ENCODE data around the gene AGXT.

AGXT gene

GRCh38 chr2:240869956-240870875 lies 1.6 kb downstream of the AGXT start:
- DNase-seq = no peak

DNA sequence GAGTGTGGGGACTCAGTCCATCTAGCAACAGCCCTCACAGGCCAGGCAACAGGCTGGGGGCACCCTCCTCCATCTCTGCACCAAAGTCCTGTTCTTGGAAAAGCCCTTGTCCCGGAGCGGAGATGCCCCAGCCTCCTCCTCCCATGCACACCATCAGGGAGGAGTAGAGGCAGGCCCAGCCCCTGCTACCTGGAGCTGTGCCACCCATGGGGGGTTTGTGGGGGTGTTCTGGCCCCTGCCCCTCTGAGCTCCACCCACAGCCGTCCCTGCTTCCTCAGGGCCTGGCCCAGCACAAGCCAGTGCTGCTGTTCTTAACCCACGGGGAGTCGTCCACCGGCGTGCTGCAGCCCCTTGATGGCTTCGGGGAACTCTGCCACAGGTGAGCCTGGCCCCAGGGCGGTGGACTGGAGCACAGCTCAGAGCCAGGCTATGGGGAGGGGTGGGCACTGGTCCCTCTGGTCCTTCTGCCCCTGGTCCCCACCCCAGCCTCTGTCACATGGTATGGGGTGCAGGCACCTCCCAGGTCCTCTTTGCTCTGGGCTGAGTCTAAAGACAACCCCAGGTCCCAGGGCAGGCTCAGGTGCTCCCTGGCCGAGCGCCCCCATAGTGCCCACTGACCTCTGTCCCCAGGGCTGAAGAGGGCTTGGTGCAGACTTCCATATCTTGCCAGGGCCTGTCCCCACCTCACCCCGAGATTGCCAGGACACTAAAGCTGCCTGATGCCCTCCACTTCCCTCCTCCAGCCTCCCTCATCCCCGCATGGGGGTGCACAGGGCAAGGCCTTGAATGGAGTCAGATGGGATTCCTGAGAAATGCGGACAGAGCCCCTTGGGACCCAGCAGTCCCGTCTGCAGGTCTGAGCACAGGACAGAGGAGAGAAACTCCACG lies 2.7 kb downstream of the AGXT start:
- DNase-seq = no peak

GRCh38 chr2:240872317-240873097 lies 3.9 kb downstream of the AGXT start:
- DNase-seq = no peak

DNA sequence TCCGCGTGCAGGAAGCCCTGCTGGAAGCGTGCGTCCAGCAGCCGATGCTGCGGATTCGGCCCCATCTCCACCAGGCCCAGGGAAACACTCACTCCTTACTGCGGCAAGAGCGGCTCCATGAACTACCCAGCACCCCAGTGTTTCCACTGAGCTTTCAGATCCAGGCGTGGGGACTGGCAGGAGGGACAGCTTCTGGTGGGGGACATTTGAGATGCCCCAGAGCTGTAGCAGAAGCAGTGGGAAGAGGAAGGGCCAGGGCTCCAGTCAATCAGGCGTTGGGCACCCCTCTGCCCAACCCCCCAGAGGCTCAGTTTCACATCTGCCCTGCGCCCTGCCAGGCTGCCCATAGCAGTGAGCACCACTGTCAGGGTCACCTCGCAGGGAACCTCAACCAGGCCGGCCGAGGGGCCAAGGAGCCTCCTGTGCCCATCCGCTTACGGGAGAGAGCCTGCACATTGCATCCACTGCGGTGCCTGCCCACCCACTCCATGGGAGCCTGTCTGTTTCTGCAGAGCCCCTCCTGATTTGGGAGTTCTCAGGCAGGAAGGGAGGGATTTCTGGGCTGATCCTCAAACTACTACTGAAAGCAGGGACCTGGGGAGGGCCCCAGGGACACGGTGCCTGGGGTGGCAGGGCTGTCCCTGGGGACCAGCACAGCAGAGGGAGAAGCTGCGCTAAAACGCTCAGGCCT lies 4.6 kb downstream of the AGXT start:
- no peak for DNase-seq

DNA sequence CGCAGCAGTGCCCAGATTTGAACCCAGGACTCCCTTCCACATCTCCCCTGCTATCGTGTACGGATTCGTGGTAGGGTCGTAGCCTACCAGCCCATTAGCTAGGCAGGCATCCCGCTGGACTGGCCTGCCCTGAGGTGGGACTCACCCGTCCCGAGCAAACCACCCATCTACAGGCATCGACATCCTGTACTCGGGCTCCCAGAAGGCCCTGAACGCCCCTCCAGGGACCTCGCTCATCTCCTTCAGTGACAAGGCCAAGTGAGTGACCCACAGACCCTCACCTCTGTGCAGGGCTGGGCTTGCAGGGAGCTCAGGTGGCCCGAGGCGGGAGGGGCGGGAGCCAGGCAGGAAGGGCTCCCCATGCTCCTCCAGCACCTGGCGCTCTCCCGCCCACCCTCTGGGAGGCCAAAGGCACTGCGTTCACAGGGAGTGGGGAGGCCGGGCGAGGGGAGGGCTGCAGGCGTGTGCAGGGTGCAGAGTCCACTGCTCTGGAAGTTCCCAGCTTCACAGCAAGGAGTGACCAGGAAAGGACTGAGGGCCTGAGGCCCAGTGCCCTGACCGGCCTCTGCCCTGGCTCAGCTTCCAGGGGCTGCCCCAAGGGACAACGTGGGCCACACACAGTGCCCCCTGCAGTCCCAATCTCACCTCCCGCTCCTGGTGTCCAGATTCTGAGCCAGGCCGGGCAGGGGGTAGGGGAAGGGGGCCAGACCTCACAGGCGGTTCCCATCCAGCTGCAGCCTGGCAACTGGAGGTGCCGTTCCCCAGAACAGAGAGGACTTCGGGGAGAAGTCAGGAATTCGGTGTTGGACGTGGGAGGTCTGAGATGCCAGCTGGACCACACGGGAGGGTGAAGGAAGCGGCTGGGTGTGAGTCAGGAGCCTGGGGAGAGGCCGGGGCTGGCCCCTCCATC lies 5.4 kb downstream of the AGXT start:
- no peak for DNase-seq

DNA sequence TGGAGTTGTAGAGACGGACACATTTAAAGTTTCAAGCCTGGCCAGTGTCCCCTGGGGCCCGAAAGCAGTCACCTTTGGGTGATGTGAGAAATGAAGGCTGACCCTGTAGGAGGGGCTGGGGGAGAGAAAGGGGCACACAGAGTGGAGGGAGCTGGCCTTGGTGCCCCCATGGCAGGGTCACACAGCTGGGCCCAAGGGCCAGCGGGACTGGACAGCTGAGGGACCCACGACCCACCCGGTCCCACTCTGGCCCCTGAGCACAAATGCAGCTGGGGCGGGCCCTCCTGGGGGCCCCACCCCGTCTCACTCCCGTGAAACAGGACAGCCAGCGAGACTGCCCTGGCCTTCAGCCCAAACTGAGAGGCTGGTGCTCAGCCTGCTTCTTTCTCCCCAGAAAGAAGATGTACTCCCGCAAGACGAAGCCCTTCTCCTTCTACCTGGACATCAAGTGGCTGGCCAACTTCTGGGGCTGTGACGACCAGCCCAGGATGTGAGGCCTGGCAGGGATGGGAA lies 6.1 kb downstream of the AGXT start:
- no peak for DNase-seq

- DNase-seq = no peak
Measured at GRCh38 chr2:240875228-240876034, 6.8 kb downstream of the AGXT start.

GRCh38 chr2:240876035-240876474 lies 7.4 kb downstream of the AGXT start:
- DNase-seq = no peak

DNA sequence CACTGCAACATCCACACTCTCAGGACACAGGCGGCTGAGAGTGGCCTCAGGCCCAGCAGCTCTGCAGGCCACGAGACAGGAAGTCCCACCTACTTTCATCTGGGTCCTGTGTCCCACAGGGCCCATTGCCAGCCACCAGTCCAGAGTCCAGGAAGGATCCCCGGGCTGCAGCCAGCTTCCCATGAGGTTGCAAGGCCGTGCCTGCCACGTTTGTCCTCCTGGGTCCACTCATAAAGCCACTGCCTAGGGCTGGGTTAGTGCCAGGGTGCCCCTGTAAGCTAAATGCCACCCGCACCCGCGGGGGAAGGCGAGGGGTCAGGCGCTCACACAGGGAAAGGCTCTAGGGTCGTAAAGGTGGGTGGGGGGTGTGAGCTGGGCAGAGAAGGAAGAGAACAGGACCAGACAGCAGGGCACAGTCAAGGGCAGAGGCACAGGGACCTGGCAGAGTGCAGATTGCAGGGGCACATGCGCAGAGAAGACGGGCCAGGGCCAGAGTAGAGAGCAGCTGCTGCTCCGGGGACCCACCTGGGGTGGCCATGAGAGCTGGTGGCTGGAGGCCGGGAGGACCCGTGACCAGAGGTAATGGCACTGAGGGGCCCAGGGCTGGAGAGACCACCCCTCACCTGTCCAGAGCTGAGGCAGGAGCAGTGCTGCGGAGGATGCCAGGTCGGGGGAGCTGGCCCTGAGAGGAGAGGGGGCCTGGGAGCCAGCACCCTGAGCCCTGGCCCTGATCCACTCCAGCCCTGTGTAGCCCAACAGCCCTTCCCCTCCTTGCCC lies 8.0 kb downstream of the AGXT start:
- no peak for DNase-seq

DNA sequence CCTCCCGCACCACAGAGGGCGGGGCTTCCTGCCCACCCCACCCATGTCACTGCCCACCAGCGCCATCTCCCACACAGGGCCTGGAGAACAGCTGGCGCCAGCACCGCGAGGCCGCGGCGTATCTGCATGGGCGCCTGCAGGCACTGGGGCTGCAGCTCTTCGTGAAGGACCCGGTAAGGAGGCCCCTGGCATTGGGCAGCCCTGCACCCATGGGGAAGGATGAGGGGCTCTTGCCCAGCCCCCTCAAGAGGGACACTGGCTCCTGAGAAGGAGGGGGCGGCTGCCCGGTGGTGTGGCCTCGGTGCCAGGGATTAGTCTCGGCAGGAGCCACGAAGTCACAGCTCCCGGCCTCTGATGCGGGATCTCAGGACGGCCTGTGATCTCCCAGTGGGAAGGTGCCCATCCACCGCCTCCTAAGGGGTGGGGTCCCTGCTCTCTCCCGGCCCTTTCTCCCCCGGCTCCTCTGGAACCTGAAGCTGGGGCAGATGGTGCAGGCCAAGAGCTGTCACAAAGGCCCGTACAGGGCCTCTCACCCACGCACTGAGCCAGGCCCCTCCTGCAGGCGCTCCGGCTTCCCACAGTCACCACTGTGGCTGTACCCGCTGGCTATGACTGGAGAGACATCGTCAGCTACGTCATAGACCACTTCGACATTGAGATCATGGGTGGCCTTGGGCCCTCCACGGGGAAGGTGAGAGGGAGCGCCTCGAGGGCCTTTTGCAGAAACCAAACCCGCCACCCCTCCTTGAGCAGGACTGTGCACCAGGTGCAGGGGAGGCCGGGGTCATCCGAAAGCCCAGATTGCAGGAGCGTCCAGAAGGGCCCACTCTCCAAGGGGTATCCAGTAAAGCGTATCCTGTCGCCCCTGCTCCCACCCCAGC lies 9.1 kb downstream of the AGXT start:
- DNase-seq = no peak

DNA sequence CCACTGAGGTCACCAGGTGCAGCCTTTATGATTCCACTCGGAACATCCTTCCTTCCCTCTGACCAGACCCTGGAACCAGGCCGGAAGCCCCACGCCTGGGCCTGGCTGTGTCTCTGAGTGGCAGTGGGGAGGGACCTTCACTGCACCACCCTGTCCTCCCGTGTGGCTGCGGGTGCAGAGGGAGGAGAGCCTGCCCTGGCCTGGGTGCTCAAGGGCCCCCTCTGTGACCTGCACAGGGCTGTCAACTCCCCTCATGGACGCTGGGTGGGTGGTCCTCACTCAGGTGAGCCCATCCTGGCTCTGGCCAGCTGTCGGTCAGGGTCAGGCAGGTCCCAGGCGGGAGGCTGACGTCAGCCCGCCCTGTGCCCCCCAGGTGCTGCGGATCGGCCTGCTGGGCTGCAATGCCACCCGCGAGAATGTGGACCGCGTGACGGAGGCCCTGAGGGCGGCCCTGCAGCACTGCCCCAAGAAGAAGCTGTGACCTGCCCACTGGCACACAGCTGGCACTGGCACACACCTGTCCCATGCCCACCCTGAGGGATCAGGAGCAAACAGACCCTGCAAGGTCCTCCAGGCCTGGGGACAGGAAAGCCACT lies 9.8 kb downstream of the AGXT start:
- DNase-seq = no peak

GRCh38 chr2:240879105-240879504 lies 10.5 kb downstream of the AGXT start:
- DNase-seq = no peak

DNA sequence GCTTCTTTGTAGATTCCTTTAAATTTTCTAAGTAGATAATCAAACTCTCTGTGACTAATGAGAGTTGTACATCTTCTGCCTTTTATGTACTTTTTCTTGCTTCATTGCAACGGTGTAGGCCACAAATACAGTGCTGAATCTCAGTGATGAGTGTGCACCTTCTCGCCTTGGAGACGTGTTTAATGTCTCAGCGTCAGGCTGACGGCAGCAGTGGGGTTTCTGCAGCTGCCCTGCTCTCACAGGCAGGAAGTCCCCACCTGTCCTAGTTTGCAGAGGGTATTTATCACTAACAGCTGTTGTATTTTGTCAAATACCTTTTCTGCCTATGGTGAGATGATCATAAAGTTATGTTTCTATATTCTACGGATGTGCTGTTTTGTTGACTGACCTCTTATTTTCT lies 13.3 kb downstream of the AGXT start:
- no peak for DNase-seq

DNA sequence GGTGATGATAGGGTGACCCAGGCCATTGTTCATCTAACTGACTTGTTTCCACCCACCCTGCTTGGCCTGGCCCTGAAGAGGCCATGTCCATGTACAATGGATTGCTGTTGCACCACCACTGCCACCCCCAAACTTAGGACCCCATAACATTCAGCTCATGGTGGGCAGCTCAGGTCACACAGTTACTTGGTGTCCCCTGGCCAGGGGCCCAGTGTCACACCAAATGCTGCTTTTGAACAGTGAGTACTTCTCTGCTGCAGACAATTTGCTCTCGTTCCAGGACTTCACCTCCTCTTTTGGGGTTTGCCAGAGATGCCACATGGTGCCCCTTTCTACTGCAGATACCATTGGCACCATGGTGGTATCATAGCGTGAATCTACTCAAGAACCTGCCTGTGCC lies 15.6 kb downstream of the AGXT start:
- no peak for DNase-seq

GRCh38 chr2:240884745-240885144 lies 16.1 kb downstream of the AGXT start:
- no peak for DNase-seq

GRCh38 chr2:240885566-240885965 lies 16.9 kb downstream of the AGXT start:
- DNase-seq = no peak

- no peak for DNase-seq
Measured at GRCh38 chr2:240886023-240886565, 17.5 kb downstream of the AGXT start.

Measured in fibroblast of skin of right biceps (primary cell).